ENCODE data around the gene ZC3H18. TPM values are rescaled to one million over a fixed set of nuclear protein-coding genes. Genes with fewer than 3 reads are reported as not detected.

ZC3H18 gene
- total RNA-seq, 6 experiments from 2014 or later = 8.7 to 22.8 (median 16.4) TPM

- ATAC-seq (no peak), DNase-seq (peak; percentile 16 to 55 (median 43))
- Histone ChIP-seq H3K36me3 (no peaks in the 10 kb centered on the region), H3K9me3 (no peaks in the 10 kb centered on the region), H3K4me3 (no peak overlapping the region), H3K4me1 (no peaks in the 10 kb centered on the region), H3K27ac (no peak overlapping the region), H3K27me3 (no peaks in the 10 kb centered on the region)
- intact Hi-C loops (cut with DNase I) = no loop called here
- WGBS (ENCODE audit: insufficient coverage, low coverage, low lambda C conversion rate, missing lambda C conversion rate) = 30% methylated on average over 2 of the region's 22 CpGs
- no peak for TF ChIP-seq POLR2A (IDR thresholded peaks at IDR 0.05)
- TF ChIP-seq CTCF (IDR thresholded peaks at IDR 0.05) = no peak
Measured at GRCh38 chr16:88647178-88648070, 77.2 kb downstream of the ZC3H18 start.

- Histone ChIP-seq H3K36me3 (peaks cover 0 to 11% (median 0%) of the 10 kb centered on the region in 4 donors), H3K4me3 (peak overlapping the region; percentile 55 to 63 (median 61)), H3K27me3 (no peaks in the 10 kb centered on the region), H3K27ac (peak overlapping the region; percentile 50 to 92 (median 72)), H3K9me3 (no peaks in the 10 kb centered on the region), H3K4me1 (no peaks in the 10 kb centered on the region)
- ATAC-seq (peak in 1 of 4 donors; percentile 4), DNase-seq (no peak)
- TF ChIP-seq CTCF (IDR thresholded peaks at IDR 0.05) (no peak), POLR2A (IDR thresholded peaks at IDR 0.05) (no peak)
- 47% methylated on average over 14 of the region's 20 CpGs for WGBS (ENCODE audit: insufficient coverage, low coverage, low lambda C conversion rate, missing lambda C conversion rate)
- intact Hi-C loops (cut with DNase I) = no loop called here
Measured at GRCh38 chr16:88649195-88649923, 79.2 kb downstream of the ZC3H18 start.

- WGBS (ENCODE audit: insufficient coverage, low coverage, low lambda C conversion rate, missing lambda C conversion rate) = 70% methylated on average over 3 of the region's 37 CpGs
- Histone ChIP-seq H3K4me3 (peak overlapping the region; percentile 55 to 63 (median 61)), H3K27ac (peak overlapping the region; percentile 50 to 92 (median 72)), H3K9me3 (no peaks in the 10 kb centered on the region), H3K4me1 (no peaks in the 10 kb centered on the region), H3K36me3 (peaks cover 0 to 18% (median 0%) of the 10 kb centered on the region in 4 donors), H3K27me3 (no peaks in the 10 kb centered on the region)
- peak in 2 of 3 donors; percentile 66 to 71 for DNase-seq
- peak; percentile 4 to 34 (median 16) for ATAC-seq
- TF ChIP-seq POLR2A (IDR thresholded peaks at IDR 0.05) (no peak), CTCF (IDR thresholded peaks at IDR 0.05) (no peak)
- intact Hi-C loops (cut with DNase I) = no loop called here
Measured at GRCh38 chr16:88649924-88650748, 79.9 kb downstream of the ZC3H18 start.

GRCh38 chr16:88650749-88651275, 80.6 kb downstream of the ZC3H18 start, which contains the start of gene CYBA:
Gene CYBA, minus strand, starts transcription at chr16:88651053. Its CDS starts 40 bp downstream, at chr16:88651013.
- peak; percentile 74 to 88 (median 84) for DNase-seq
- intact Hi-C loops (cut with DNase I) = no loop called here
- peak; percentile 74 to 88 (median 82) for ATAC-seq
- Histone ChIP-seq H3K4me3 (peak within 1 kb of the TSS; percentile 55 to 63 (median 61)), H3K27ac (peak within 1 kb of the TSS; percentile 50 to 92 (median 72)), H3K27me3 (no peaks in the 10 kb centered on the region), H3K36me3 (peaks cover 0 to 25% (median 0%) of the 10 kb centered on the region in 4 donors), H3K4me1 (no peaks in the 10 kb centered on the region), H3K9me3 (no peaks in the 10 kb centered on the region)
- peak; percentile 34 for TF ChIP-seq POLR2A (IDR thresholded peaks at IDR 0.05)
- TF ChIP-seq CTCF (IDR thresholded peaks at IDR 0.05) = no peak
- 74% methylated on average over 9 of the region's 41 CpGs for WGBS (ENCODE audit: insufficient coverage, low coverage, low lambda C conversion rate, missing lambda C conversion rate)

Measured in right lobe of liver (tissue), 6 donors.